Epithelial cell of proximal tubule (primary cell): ENCODE results near the gene PLIN3. TPM values are rescaled to one million over a fixed set of nuclear protein-coding genes. Genes with fewer than 3 reads are reported as not detected.
A peak's percentile ranks its signal among the peaks of the same experiment; 100 is the strongest.
"Not testable (repeated sequence)": the region's sequence is repeated elsewhere in the genome, so short reads cannot be mapped to it uniquely, and the experiment has no call there.

ENCODE experiments used
- DNase-seq: peaks from one replicate; pipeline ENCODE4 v3.0.0-alpha.2; 2011; ENCODE audit warnings: low read depth
- H3K4me3 ChIP-seq: 2 replicates; pipeline ENCODE4 v1.5.1; 2011; ENCODE audit warnings: low read depth, mild to moderate bottlenecking, low read length
- CTCF ChIP-seq: conservative IDR thresholded peaks from 2 replicates; pipeline ENCODE4 v1.5.1; 2012; ENCODE audit warnings: low read depth, mild to moderate bottlenecking, low read length
- total RNA-seq: library from RNA; depleted of rRNA; stranded (reverse); fragments of >200 nt; gene quantifications from 2 replicates; pipeline ENCODE4 v1.2.3, GENCODE V29; 2015

The PLIN3 gene
- total RNA-seq, 1 donor from 2014 or later = 151 TPM

- DNase-seq = no peak
- H3K4me3 ChIP-seq = no peak overlapping the region
- no peak for TF ChIP-seq CTCF
Observed at GRCh38 chr19:4823577-4823976, 43.9 kb downstream of the PLIN3 start.

- not testable (repeated sequence) for DNase-seq
Observed at GRCh38 chr19:4822354-4822753, 45.1 kb downstream of the PLIN3 start.

GRCh38 chr19:4821265-4821664 lies 46.2 kb downstream of the PLIN3 start:
- H3K4me3 ChIP-seq = no peak overlapping the region
- no peak for TF ChIP-seq CTCF
- no peak for DNase-seq

More at GRCh38 chr19:4822354-4822753, 45.1 kb downstream of the PLIN3 start:
- H3K4me3 ChIP-seq = not testable (repeated sequence)

GRCh38 chr19:4817467-4818277 lies 49.8 kb downstream of the PLIN3 start:
- no peak for DNase-seq
- no peak for TF ChIP-seq CTCF
- no peak overlapping the region for H3K4me3 ChIP-seq

- H3K4me3 ChIP-seq = no peak overlapping the region
- TF ChIP-seq CTCF = no peak
- no peak for DNase-seq
Observed at GRCh38 chr19:4816950-4817278, 50.6 kb downstream of the PLIN3 start.

GRCh38 chr19:4816202-4816949 lies 51.1 kb downstream of the PLIN3 start:
- TF ChIP-seq CTCF = no peak
- H3K4me3 ChIP-seq = no peak overlapping the region
- DNase-seq = no peak

- peak overlapping the region; percentile 32 for H3K4me3 ChIP-seq
- DNase-seq = no peak
- no peak for TF ChIP-seq CTCF
Observed at GRCh38 chr19:4815426-4816201, 51.9 kb downstream of the PLIN3 start.
